OCI-LY1 (cell line): Measurements from ENCODE around the gene HAS3.

Experiments used
- EZH2 ChIP-seq: fragments of 200-600 bp; sonication (generic), shearing (Covaris generic); IDR thresholded peaks from 2 replicates; pipeline ENCODE4 v1.8.0; 2017; ENCODE audit warnings: borderline replicate concordance, mixed run types, mild to moderate bottlenecking, antibody characterized with exemption, low read length, moderate library complexity, mixed read lengths
- TF ChIP-seq, protein P1 (sequence below): fragments of 200-600 bp; sonication (generic), shearing (Covaris generic); IDR thresholded peaks from 2 replicates; pipeline ENCODE4 v1.5.1; 2017; ENCODE audit warnings: mild to moderate bottlenecking, antibody characterized with exemption, low read length, moderate library complexity, mixed read lengths

DNA sequence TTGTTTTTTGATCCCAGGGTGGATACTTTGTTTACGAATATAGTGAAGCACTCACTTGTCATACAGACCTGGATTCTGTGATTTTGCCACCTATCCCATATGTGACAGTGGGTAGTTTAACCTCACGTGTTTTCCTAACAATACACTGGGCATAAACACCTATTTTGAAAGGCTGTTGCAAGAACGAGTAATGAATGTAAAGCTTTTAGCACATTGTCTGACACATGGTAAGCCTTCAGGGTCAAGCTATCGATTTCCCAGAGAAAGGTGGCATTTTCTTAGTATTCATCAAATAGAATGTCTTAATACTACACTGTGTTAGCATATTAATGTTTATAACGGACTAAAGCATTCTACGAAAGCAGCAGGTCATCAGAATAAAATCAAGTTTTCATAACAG is 25.0 kb downstream of the HAS3 start:
- TF ChIP-seq, protein P1, sequence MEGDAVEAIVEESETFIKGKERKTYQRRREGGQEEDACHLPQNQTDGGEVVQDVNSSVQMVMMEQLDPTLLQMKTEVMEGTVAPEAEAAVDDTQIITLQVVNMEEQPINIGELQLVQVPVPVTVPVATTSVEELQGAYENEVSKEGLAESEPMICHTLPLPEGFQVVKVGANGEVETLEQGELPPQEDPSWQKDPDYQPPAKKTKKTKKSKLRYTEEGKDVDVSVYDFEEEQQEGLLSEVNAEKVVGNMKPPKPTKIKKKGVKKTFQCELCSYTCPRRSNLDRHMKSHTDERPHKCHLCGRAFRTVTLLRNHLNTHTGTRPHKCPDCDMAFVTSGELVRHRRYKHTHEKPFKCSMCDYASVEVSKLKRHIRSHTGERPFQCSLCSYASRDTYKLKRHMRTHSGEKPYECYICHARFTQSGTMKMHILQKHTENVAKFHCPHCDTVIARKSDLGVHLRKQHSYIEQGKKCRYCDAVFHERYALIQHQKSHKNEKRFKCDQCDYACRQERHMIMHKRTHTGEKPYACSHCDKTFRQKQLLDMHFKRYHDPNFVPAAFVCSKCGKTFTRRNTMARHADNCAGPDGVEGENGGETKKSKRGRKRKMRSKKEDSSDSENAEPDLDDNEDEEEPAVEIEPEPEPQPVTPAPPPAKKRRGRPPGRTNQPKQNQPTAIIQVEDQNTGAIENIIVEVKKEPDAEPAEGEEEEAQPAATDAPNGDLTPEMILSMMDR = no peak
- no peak for TF ChIP-seq EZH2
